Measurements from ENCODE around the gene ANKRD44.
A peak's percentile ranks its signal among the peaks of the same experiment; 100 is the strongest.
"Not testable (repeated sequence)": the region's sequence is repeated elsewhere in the genome, so short reads cannot be mapped to it uniquely, and the experiment has no call there.

Gene ANKRD44

GRCh38 chr2:197343968-197344367 is 33.4 kb upstream of the ANKRD44 start:
- DNase-seq; H3K4me1 ChIP-seq (ENCODE audit: control insufficient read depth, insufficient read depth, low read length, poor library complexity, severe bottlenecking); H3K4me3 ChIP-seq (ENCODE audit: insufficient read depth, low read depth, low read length, poor library complexity, severe bottlenecking); H3K9me3 ChIP-seq (ENCODE audit: control insufficient read depth, low read length); H3K27me3 ChIP-seq (replicated peaks; ENCODE audit: control insufficient read depth, insufficient read depth, low read length, poor library complexity, severe bottlenecking); H3K36me3 ChIP-seq (ENCODE audit: control insufficient read depth, insufficient read depth, low read length); H3K27ac ChIP-seq (ENCODE audit: insufficient read depth, low read length, poor library complexity, severe bottlenecking): not testable (repeated sequence)

GRCh38 chr2:197340591-197340990 is 30.0 kb upstream of the ANKRD44 start:
- Histone ChIP-seq H3K36me3 (ENCODE audit: control insufficient read depth, insufficient read depth, low read length) (no peaks in the 10 kb centered on the region), H3K4me1 (ENCODE audit: control insufficient read depth, insufficient read depth, low read length, poor library complexity, severe bottlenecking) (no peaks in the 10 kb centered on the region), H3K9me3 (ENCODE audit: control insufficient read depth, low read length) (no peaks in the 10 kb centered on the region), H3K4me3 (ENCODE audit: insufficient read depth, low read depth, low read length, poor library complexity, severe bottlenecking) (no peak overlapping the region), H3K27ac (ENCODE audit: insufficient read depth, low read length, poor library complexity, severe bottlenecking) (no peak overlapping the region), H3K27me3 (replicated peaks; ENCODE audit: control insufficient read depth, insufficient read depth, low read length, poor library complexity, severe bottlenecking) (no peaks in the 10 kb centered on the region)
- DNase-seq: no peak

DNA sequence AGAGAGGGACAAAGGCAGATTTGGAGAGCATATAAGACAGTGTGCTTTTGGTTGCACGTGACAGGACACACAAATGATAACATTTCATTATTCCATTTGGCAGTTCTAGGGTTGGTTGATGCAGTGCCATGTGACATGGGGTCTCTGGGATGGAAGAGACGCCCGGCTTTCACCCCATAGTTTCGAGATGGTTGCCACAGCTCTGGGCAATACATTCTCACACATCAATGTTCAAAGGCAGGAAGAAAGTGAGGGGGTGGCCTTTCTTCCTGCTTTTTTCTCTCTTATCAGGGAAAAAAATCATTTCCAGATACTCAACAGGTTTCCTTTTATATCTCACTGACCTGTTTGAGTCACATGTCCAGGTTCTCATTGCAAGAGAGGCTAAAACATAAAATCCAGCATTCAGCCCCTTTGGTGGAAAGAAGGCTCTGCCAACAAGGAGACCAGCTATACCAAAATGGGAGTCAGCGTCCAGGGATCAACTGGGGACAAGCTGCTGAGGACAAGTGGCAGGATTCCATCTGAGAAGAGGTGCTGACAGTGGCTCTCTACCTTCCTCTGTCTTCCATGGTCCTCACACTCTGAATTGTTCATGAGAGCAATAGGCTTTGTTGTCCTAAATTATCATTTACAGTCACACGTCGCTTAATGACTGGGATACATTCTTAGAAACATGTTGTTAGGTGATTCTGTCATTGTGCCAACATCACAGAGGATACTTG is 29.1 kb upstream of the ANKRD44 start:
- DNase-seq: no peak
- Histone ChIP-seq H3K9me3 (ENCODE audit: control insufficient read depth, low read length) (no peaks in the 10 kb centered on the region), H3K4me3 (ENCODE audit: insufficient read depth, low read depth, low read length, poor library complexity, severe bottlenecking) (no peak overlapping the region), H3K36me3 (ENCODE audit: control insufficient read depth, insufficient read depth, low read length) (no peaks in the 10 kb centered on the region), H3K27ac (ENCODE audit: insufficient read depth, low read length, poor library complexity, severe bottlenecking) (no peak overlapping the region), H3K27me3 (replicated peaks; ENCODE audit: control insufficient read depth, insufficient read depth, low read length, poor library complexity, severe bottlenecking) (no peaks in the 10 kb centered on the region), H3K4me1 (ENCODE audit: control insufficient read depth, insufficient read depth, low read length, poor library complexity, severe bottlenecking) (no peaks in the 10 kb centered on the region)

DNA sequence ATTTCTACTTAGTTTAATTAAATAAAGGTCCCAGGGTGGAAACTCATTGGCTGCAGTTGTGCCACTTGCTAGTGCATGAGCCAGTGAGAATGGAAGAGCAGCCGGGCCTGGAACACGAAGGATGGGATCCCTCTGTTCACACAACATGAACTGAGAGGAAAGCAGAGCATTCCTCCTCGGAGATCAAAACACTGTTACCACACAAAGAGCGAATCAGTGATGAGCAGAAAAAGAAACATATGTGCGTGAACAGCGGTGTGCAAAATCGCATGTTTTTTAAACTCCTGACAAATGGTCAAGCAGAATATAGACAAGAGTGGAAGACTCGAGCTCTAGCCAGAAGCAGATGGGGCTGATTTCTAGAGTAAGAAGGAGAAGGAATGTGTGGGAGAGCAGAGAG is 28.4 kb upstream of the ANKRD44 start:
- no peaks in the 10 kb centered on the region for H3K4me1 ChIP-seq (ENCODE audit: control insufficient read depth, insufficient read depth, low read length, poor library complexity, severe bottlenecking)
- H3K27me3 ChIP-seq (replicated peaks; ENCODE audit: control insufficient read depth, insufficient read depth, low read length, poor library complexity, severe bottlenecking): no peaks in the 10 kb centered on the region
- no peak overlapping the region for H3K4me3 ChIP-seq (ENCODE audit: insufficient read depth, low read depth, low read length, poor library complexity, severe bottlenecking)
- no peak overlapping the region for H3K27ac ChIP-seq (ENCODE audit: insufficient read depth, low read length, poor library complexity, severe bottlenecking)
- DNase-seq: no peak
- H3K9me3 ChIP-seq (ENCODE audit: control insufficient read depth, low read length): no peaks in the 10 kb centered on the region
- no peaks in the 10 kb centered on the region for H3K36me3 ChIP-seq (ENCODE audit: control insufficient read depth, insufficient read depth, low read length)

DNA sequence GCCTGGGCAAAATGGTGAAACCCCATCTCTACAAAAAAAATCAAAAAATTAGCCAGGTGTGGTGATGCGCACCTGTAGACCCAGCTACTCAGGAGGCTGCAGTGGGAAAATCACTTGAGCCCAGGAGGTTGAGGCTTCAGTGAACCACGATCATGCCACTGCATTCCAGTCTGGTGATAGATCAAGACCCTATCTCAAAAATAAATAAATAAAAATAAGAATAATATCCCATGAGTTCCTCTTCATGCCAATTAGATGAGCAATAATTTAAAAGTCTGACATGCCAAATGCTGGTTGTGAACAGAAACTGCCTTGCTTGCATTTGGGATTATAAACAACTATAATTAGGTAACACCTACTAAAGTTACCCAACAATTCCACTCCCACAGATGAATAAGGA is 22.1 kb upstream of the ANKRD44 start:
- no peaks in the 10 kb centered on the region for H3K9me3 ChIP-seq (ENCODE audit: control insufficient read depth, low read length)
- H3K27ac ChIP-seq (ENCODE audit: insufficient read depth, low read length, poor library complexity, severe bottlenecking): no peak overlapping the region
- no peaks in the 10 kb centered on the region for H3K36me3 ChIP-seq (ENCODE audit: control insufficient read depth, insufficient read depth, low read length)
- H3K4me3 ChIP-seq (ENCODE audit: insufficient read depth, low read depth, low read length, poor library complexity, severe bottlenecking): no peak overlapping the region
- H3K27me3 ChIP-seq (replicated peaks; ENCODE audit: control insufficient read depth, insufficient read depth, low read length, poor library complexity, severe bottlenecking): no peaks in the 10 kb centered on the region
- peaks cover 9% of the 10 kb centered on the region for H3K4me1 ChIP-seq (ENCODE audit: control insufficient read depth, insufficient read depth, low read length, poor library complexity, severe bottlenecking)
- no peak for DNase-seq

- Histone ChIP-seq H3K4me3 (ENCODE audit: insufficient read depth, low read depth, low read length, poor library complexity, severe bottlenecking) (no peak overlapping the region), H3K36me3 (ENCODE audit: control insufficient read depth, insufficient read depth, low read length) (no peaks in the 10 kb centered on the region)
- DNase-seq: no peak
Observed at GRCh38 chr2:197328461-197328860, 17.9 kb upstream of the ANKRD44 start.

GRCh38 chr2:197327472-197328098 is 17.0 kb upstream of the ANKRD44 start:
- no peak for DNase-seq
- Histone ChIP-seq H3K36me3 (ENCODE audit: control insufficient read depth, insufficient read depth, low read length) (no peaks in the 10 kb centered on the region), H3K9me3 (ENCODE audit: control insufficient read depth, low read length) (no peaks in the 10 kb centered on the region), H3K4me3 (ENCODE audit: insufficient read depth, low read depth, low read length, poor library complexity, severe bottlenecking) (peak overlapping the region; percentile 1), H3K4me1 (ENCODE audit: control insufficient read depth, insufficient read depth, low read length, poor library complexity, severe bottlenecking) (peaks cover 22% of the 10 kb centered on the region), H3K27me3 (replicated peaks; ENCODE audit: control insufficient read depth, insufficient read depth, low read length, poor library complexity, severe bottlenecking) (no peaks in the 10 kb centered on the region), H3K27ac (ENCODE audit: insufficient read depth, low read length, poor library complexity, severe bottlenecking) (no peak overlapping the region)

More at GRCh38 chr2:197328461-197328860, 17.9 kb upstream of the ANKRD44 start:
- no peaks in the 10 kb centered on the region for H3K27me3 ChIP-seq (replicated peaks; ENCODE audit: control insufficient read depth, insufficient read depth, low read length, poor library complexity, severe bottlenecking)
- H3K27ac ChIP-seq (ENCODE audit: insufficient read depth, low read length, poor library complexity, severe bottlenecking): no peak overlapping the region
- no peaks in the 10 kb centered on the region for H3K9me3 ChIP-seq (ENCODE audit: control insufficient read depth, low read length)
- peaks cover 13% of the 10 kb centered on the region for H3K4me1 ChIP-seq (ENCODE audit: control insufficient read depth, insufficient read depth, low read length, poor library complexity, severe bottlenecking)

DNA sequence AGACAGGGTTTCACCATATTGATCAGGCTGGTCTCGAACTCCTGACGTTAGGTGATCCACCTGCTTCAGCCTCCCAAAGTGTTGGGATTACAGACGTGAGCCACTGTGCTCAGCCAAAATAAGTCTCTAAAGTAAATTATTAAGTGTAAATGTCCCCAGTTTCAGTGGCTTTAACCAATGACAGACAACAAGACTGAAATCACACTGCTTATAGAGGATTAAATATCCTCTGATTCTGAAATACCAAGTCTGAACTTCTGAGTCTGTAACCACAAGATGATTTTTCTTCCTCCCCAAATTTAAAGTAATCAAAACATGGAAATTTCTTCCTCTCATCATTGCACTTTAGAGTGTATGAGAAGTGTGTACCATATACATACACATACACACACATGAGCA is 16.5 kb upstream of the ANKRD44 start:
- Histone ChIP-seq H3K27me3 (replicated peaks; ENCODE audit: control insufficient read depth, insufficient read depth, low read length, poor library complexity, severe bottlenecking) (no peaks in the 10 kb centered on the region), H3K9me3 (ENCODE audit: control insufficient read depth, low read length) (no peaks in the 10 kb centered on the region), H3K4me1 (ENCODE audit: control insufficient read depth, insufficient read depth, low read length, poor library complexity, severe bottlenecking) (peaks cover 22% of the 10 kb centered on the region), H3K27ac (ENCODE audit: insufficient read depth, low read length, poor library complexity, severe bottlenecking) (no peak overlapping the region), H3K36me3 (ENCODE audit: control insufficient read depth, insufficient read depth, low read length) (no peaks in the 10 kb centered on the region), H3K4me3 (ENCODE audit: insufficient read depth, low read depth, low read length, poor library complexity, severe bottlenecking) (no peak overlapping the region)
- DNase-seq: no peak

DNA sequence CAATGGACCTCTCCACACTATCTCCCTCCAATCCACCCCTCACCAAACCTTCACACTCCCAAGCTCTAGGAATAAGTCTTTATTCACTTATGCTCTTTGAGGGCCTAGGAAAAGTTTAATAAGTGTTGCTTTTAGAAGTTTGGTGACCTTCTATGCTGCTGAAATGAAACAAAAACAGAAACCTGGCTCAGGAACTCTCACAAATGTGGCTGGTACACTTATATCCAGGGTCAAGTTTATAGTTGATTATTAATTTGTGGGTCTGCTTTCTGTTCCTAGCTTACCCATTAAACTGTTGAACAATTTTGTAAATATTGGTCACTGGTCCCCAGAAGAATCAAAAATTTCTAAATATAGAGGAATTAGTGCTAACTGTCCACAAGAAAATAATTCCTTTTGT is 14.2 kb upstream of the ANKRD44 start:
- no peak overlapping the region for H3K4me3 ChIP-seq (ENCODE audit: insufficient read depth, low read depth, low read length, poor library complexity, severe bottlenecking)
- peaks cover 22% of the 10 kb centered on the region for H3K4me1 ChIP-seq (ENCODE audit: control insufficient read depth, insufficient read depth, low read length, poor library complexity, severe bottlenecking)
- no peaks in the 10 kb centered on the region for H3K9me3 ChIP-seq (ENCODE audit: control insufficient read depth, low read length)
- no peaks in the 10 kb centered on the region for H3K27me3 ChIP-seq (replicated peaks; ENCODE audit: control insufficient read depth, insufficient read depth, low read length, poor library complexity, severe bottlenecking)
- DNase-seq: no peak
- no peak overlapping the region for H3K27ac ChIP-seq (ENCODE audit: insufficient read depth, low read length, poor library complexity, severe bottlenecking)
- H3K36me3 ChIP-seq (ENCODE audit: control insufficient read depth, insufficient read depth, low read length): no peaks in the 10 kb centered on the region
